GM13976 (cell line): ENCODE measurements around the gene FYB1.

Experiments
- DNase-seq: peaks from one replicate; pipeline ENCODE4 v3.0.0; 2012; ENCODE audit warnings: low spot score
- CTCF ChIP-seq: IDR thresholded peaks from 2 replicates; pipeline ENCODE4 v1.5.1; 2012; ENCODE audit warnings: borderline replicate concordance, mild to moderate bottlenecking; ENCODE audit not compliant: insufficient read depth; ENCODE audit errors: extremely low read depth, missing control alignments, control extremely low read depth
- in situ Hi-C: fragments of 300-500 bp; cut with MboI; formaldehyde crosslinking; loops from one replicate; pipeline ENCODE4 v1.12.0; 2022; ENCODE audit warnings: low sequenced_read_pairs, mixed read lengths, inconsistent platforms; ENCODE audit not compliant: unreplicated experiment

The FYB1 gene

GRCh38 chr5:39102684-39103155 lies 116.6 kb downstream of the FYB1 start:
- in situ Hi-C loops = no loop called here
- no peak for DNase-seq

GRCh38 chr5:39100851-39101396 lies 118.4 kb downstream of the FYB1 start:
- no peak for DNase-seq
- TF ChIP-seq CTCF = no peak
- in situ Hi-C loops = no loop called here

More at GRCh38 chr5:39102684-39103155, 116.6 kb downstream of the FYB1 start:
- TF ChIP-seq CTCF = no peak

GRCh38 chr5:39100301-39100850 lies 119.0 kb downstream of the FYB1 start:
- in situ Hi-C loops = no loop called here
- no peak for TF ChIP-seq CTCF
- no peak for DNase-seq

GRCh38 chr5:39099831-39100230 lies 119.5 kb downstream of the FYB1 start:
- in situ Hi-C loops = loop anchor here (25.0 kb wide), 2 partner anchors 263 to 663 kb away; partner anchors contain the start of gene OSMR
- no peak for DNase-seq
- no peak for TF ChIP-seq CTCF

- no peak for DNase-seq
- no peak for TF ChIP-seq CTCF
- in situ Hi-C loops = loop anchor here (25.0 kb wide), 2 partner anchors 256 to 656 kb away; partner anchors contain the start of gene OSMR
Measured at GRCh38 chr5:39093352-39093751, 126.0 kb downstream of the FYB1 start.

- no peak for DNase-seq
- in situ Hi-C loops = loop anchor here (25.0 kb wide), 2 partner anchors 255 to 655 kb away; partner anchors contain the start of gene OSMR
- no peak for TF ChIP-seq CTCF
Measured at GRCh38 chr5:39092581-39093351, 126.6 kb downstream of the FYB1 start.
